Loucy (cell line): ENCODE results near the gene DNAJB4.

Source experiments
- H2AFZ ChIP-seq: fragments of 200-600 bp; sonication (generic); 2 replicates; pipeline ENCODE4 v1.6.0; 2016; ENCODE audit warnings: antibody characterized with exemption, mild to moderate bottlenecking, low read length, moderate library complexity
- H3F3A ChIP-seq: fragments of 200-600 bp; 2 replicates; pipeline ENCODE4 v1.6.0; 2016; ENCODE audit warnings: antibody characterized with exemption, low read depth, mild to moderate bottlenecking
- H3K27me3 ChIP-seq: fragments of 200-600 bp; sonication (generic); 2 replicates; pipeline ENCODE4 v1.6.1; 2014; ENCODE audit warnings: low read length, mild to moderate bottlenecking; ENCODE audit not compliant: insufficient read depth, poor library complexity, severe bottlenecking
- H3K36me3 ChIP-seq: fragments of 200-600 bp; sonication (generic); 2 replicates; pipeline ENCODE4 v1.6.1; 2016; ENCODE audit warnings: low read length; ENCODE audit not compliant: insufficient read depth
- H3K4me1 ChIP-seq: fragments of 200-600 bp; sonication (generic); 2 replicates; pipeline ENCODE4 v1.5.1; 2014; ENCODE audit warnings: low read length, mild to moderate bottlenecking; ENCODE audit not compliant: insufficient read depth, poor library complexity, severe bottlenecking
- H3K4me2 ChIP-seq: fragments of 200-600 bp; sonication (generic); 2 replicates; pipeline ENCODE4 v1.6.0; 2014; ENCODE audit warnings: antibody characterized with exemption, low read length, low read depth, mild to moderate bottlenecking; ENCODE audit not compliant: poor library complexity, severe bottlenecking
- H3K4me3 ChIP-seq: fragments of 200-600 bp; sonication (generic); 2 replicates; pipeline ENCODE4 v1.5.1; 2014; ENCODE audit warnings: low read length, mild to moderate bottlenecking, mixed read lengths; ENCODE audit not compliant: poor library complexity, severe bottlenecking
- H3K79me2 ChIP-seq: fragments of 200-600 bp; sonication (generic); 2 replicates; pipeline ENCODE4 v1.6.1; 2014; ENCODE audit warnings: low read length; ENCODE audit not compliant: insufficient read depth
- H3K9ac ChIP-seq: fragments of 200-600 bp; sonication (generic); 2 replicates; pipeline ENCODE4 v1.6.0; 2014; ENCODE audit warnings: mild to moderate bottlenecking, low read depth, low read length, moderate library complexity; ENCODE audit not compliant: poor library complexity, severe bottlenecking
- H3K9me2 ChIP-seq: fragments of 200-600 bp; sonication (generic); replicated peaks from 2 replicates; pipeline ENCODE4 v1.6.1; 2016; ENCODE audit warnings: low read depth, low read length, mixed read lengths
- H3K9me3 ChIP-seq: fragments of 200-600 bp; sonication (generic); 2 replicates; pipeline ENCODE4 v1.6.1; 2014; ENCODE audit warnings: mild to moderate bottlenecking, antibody characterized with exemption, low read length, low read depth; ENCODE audit not compliant: insufficient read depth
- H4K20me1 ChIP-seq: fragments of 200-600 bp; sonication (generic); 2 replicates; pipeline ENCODE4 v1.6.0; 2014; ENCODE audit warnings: antibody characterized with exemption, low read length, mild to moderate bottlenecking; ENCODE audit not compliant: insufficient read depth, poor library complexity, severe bottlenecking
- EZH2phosphoT487 ChIP-seq: fragments of 200-600 bp; IDR thresholded peaks from 2 replicates; pipeline ENCODE4 v1.6.1; 2018; ENCODE audit warnings: antibody characterized with exemption, mild to moderate bottlenecking, moderate library complexity, borderline replicate concordance
- TF ChIP-seq, protein P1 (sequence below): fragments of 200-600 bp; sonication (generic); conservative IDR thresholded peaks from 2 replicates; pipeline ENCODE4 v1.5.1; 2014; ENCODE audit warnings: mild to moderate bottlenecking, antibody characterized with exemption, low read length

DNAJB4 gene

DNA sequence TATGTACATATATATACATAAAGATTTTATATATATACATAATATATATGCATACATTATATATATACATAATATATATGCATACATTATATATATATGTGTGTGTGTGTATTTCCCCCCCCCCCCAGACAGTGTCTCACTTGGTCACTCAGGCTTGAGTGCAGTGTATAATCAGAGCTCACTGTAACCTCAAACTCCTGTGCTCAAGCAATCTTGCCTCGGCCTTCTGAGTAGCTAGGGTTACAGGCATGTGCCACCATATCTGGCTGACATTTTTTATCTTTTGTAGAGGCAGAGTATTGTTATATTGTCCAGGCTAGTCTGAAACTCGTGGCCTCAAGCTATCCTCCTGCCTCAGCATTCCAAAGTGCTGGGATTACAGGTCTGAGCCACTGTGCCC lies 16.8 kb upstream of the DNAJB4 start:
- H3K9me3 ChIP-seq: no peaks in the 10 kb centered on the region
- H3K9me2 ChIP-seq: no peaks in the 10 kb centered on the region
- H3K4me2 ChIP-seq: no peak overlapping the region
- no peaks in the 10 kb centered on the region for H3K27me3 ChIP-seq
- H2AFZ ChIP-seq: no peak overlapping the region
- H3K4me3 ChIP-seq: no peak overlapping the region
- no peaks in the 10 kb centered on the region for H3K79me2 ChIP-seq
- no peaks in the 10 kb centered on the region for H3K36me3 ChIP-seq
- H3K4me1 ChIP-seq: no peaks in the 10 kb centered on the region
- no peaks in the 10 kb centered on the region for H3F3A ChIP-seq
- TF ChIP-seq, protein P1, sequence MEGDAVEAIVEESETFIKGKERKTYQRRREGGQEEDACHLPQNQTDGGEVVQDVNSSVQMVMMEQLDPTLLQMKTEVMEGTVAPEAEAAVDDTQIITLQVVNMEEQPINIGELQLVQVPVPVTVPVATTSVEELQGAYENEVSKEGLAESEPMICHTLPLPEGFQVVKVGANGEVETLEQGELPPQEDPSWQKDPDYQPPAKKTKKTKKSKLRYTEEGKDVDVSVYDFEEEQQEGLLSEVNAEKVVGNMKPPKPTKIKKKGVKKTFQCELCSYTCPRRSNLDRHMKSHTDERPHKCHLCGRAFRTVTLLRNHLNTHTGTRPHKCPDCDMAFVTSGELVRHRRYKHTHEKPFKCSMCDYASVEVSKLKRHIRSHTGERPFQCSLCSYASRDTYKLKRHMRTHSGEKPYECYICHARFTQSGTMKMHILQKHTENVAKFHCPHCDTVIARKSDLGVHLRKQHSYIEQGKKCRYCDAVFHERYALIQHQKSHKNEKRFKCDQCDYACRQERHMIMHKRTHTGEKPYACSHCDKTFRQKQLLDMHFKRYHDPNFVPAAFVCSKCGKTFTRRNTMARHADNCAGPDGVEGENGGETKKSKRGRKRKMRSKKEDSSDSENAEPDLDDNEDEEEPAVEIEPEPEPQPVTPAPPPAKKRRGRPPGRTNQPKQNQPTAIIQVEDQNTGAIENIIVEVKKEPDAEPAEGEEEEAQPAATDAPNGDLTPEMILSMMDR: no peak
- TF ChIP-seq EZH2phosphoT487: no peak
- no peaks in the 10 kb centered on the region for H4K20me1 ChIP-seq
- H3K9ac ChIP-seq: no peak overlapping the region

- H2AFZ ChIP-seq: no peak overlapping the region
- H3K9ac ChIP-seq: no peak overlapping the region
- H4K20me1 ChIP-seq: no peaks in the 10 kb centered on the region
- no peak overlapping the region for H3K4me2 ChIP-seq
- no peaks in the 10 kb centered on the region for H3K9me3 ChIP-seq
- no peaks in the 10 kb centered on the region for H3F3A ChIP-seq
- H3K79me2 ChIP-seq: no peaks in the 10 kb centered on the region
- H3K4me3 ChIP-seq: no peak overlapping the region
- H3K27me3 ChIP-seq: no peaks in the 10 kb centered on the region
- H3K4me1 ChIP-seq: no peaks in the 10 kb centered on the region
- no peaks in the 10 kb centered on the region for H3K36me3 ChIP-seq
- no peaks in the 10 kb centered on the region for H3K9me2 ChIP-seq
- TF ChIP-seq, protein P1: no peak
- TF ChIP-seq EZH2phosphoT487: no peak
Observed at GRCh38 chr1:77989744-77990143, 15.0 kb upstream of the DNAJB4 start.

DNA sequence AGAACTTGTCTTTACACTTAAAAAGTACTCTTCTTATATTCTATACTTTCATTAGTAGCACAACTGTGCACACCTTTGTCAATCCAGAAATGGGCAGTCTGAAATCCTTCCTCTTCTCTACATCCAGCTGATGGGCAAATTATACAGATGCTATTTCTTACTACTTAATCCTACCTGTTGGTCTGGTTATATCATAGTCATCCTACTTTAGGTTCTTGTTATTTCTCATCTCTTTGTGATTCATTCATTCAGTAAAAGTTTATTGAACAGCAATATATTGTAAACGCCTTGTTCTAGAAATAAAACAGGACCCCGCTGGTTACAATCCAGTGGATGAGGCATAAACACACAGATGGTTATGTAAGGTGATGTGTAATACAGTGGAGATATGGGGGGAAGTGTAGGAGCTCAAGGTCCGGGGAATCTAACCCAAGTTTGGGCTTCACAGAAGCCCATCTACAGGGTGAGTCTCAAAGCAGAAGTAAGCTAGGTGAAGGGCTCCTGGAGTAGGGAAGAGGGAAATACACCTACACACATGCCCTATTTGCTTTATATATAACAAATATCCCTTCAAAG lies 14.0 kb upstream of the DNAJB4 start:
- Histone ChIP-seq H3K27me3 (no peaks in the 10 kb centered on the region), H2AFZ (no peak overlapping the region), H3K9me3 (no peaks in the 10 kb centered on the region), H3K9me2 (no peaks in the 10 kb centered on the region), H3K9ac (no peak overlapping the region), H3K36me3 (no peaks in the 10 kb centered on the region), H4K20me1 (no peaks in the 10 kb centered on the region), H3K4me3 (no peak overlapping the region), H3K4me2 (no peak overlapping the region), H3K79me2 (no peaks in the 10 kb centered on the region), H3F3A (no peaks in the 10 kb centered on the region), H3K4me1 (no peaks in the 10 kb centered on the region)
- TF ChIP-seq EZH2phosphoT487: no peak
- TF ChIP-seq, protein P1: no peak
